SK-N-MC (cell line): ENCODE measurements around the gene DGKI.

Source experiments
- EZH2 ChIP-seq: fragments of 200-600 bp; sonication (generic); IDR thresholded peaks from one replicate; pipeline ENCODE4 v1.6.1; 2017; ENCODE audit warnings: antibody characterized with exemption
- FOXP2 ChIP-seq: optimal IDR thresholded peaks from 2 replicates; pipeline ENCODE3; 2011; ENCODE audit warnings: mild to moderate bottlenecking, moderate library complexity; ENCODE audit not compliant: insufficient read depth; ENCODE audit errors: extremely low read length, control extremely low read depth
- POLR2AphosphoS5 ChIP-seq: IDR thresholded peaks from 2 replicates; pipeline ENCODE4 v1.6.1; 2012; ENCODE audit warnings: mild to moderate bottlenecking, low read depth, low read length, borderline replicate concordance

- TF ChIP-seq POLR2AphosphoS5, result no peak
- TF ChIP-seq EZH2, result no peak
- no peak for TF ChIP-seq FOXP2
Observed at GRCh38 chr7:137485818-137486217, 361.0 kb downstream of the DGKI start.
